HG02588 (cell line): Measurements from ENCODE around the gene SH3RF3.

Experiments used
- ATAC-seq: cut with Tn5 transposase; IDR thresholded peaks from one replicate; pipeline ENCODE4 v1.9.1; 2021; ENCODE audit warnings: mild to moderate bottlenecking, moderate library complexity; ENCODE audit not compliant: unreplicated experiment

Gene SH3RF3

GRCh38 chr2:109297566-109298490 lies 168.8 kb downstream of the SH3RF3 start:
- no peak for ATAC-seq

- ATAC-seq = no peak
Observed at GRCh38 chr2:109298851-109299250, 169.8 kb downstream of the SH3RF3 start.

- no peak for ATAC-seq
Observed at GRCh38 chr2:109299536-109299935, 170.5 kb downstream of the SH3RF3 start.

GRCh38 chr2:109300582-109300981 lies 171.6 kb downstream of the SH3RF3 start:
- no peak for ATAC-seq

GRCh38 chr2:109301746-109302145 lies 172.7 kb downstream of the SH3RF3 start:
- no peak for ATAC-seq

- ATAC-seq = no peak
Observed at GRCh38 chr2:109302319-109302718, 173.3 kb downstream of the SH3RF3 start.

GRCh38 chr2:109304242-109304641 lies 175.2 kb downstream of the SH3RF3 start:
- ATAC-seq = no peak

GRCh38 chr2:109304731-109305470 lies 175.9 kb downstream of the SH3RF3 start:
- ATAC-seq = no peak

GRCh38 chr2:109305490-109306167 lies 176.6 kb downstream of the SH3RF3 start:
- ATAC-seq = no peak

GRCh38 chr2:109306190-109306589 lies 177.2 kb downstream of the SH3RF3 start:
- no peak for ATAC-seq

GRCh38 chr2:109311771-109312170 lies 182.8 kb downstream of the SH3RF3 start:
- no peak for ATAC-seq

GRCh38 chr2:109312902-109313301 lies 183.9 kb downstream of the SH3RF3 start:
- ATAC-seq = no peak

GRCh38 chr2:109313343-109313742 lies 184.3 kb downstream of the SH3RF3 start:
- ATAC-seq = no peak

GRCh38 chr2:109316091-109316490 lies 187.1 kb downstream of the SH3RF3 start:
- ATAC-seq = no peak

GRCh38 chr2:109317471-109318095 lies 188.6 kb downstream of the SH3RF3 start:
- no peak for ATAC-seq

GRCh38 chr2:109318150-109318948 lies 189.3 kb downstream of the SH3RF3 start:
- no peak for ATAC-seq

GRCh38 chr2:109318949-109319342 lies 189.9 kb downstream of the SH3RF3 start:
- ATAC-seq = no peak

GRCh38 chr2:109320195-109320922 lies 191.4 kb downstream of the SH3RF3 start:
- no peak for ATAC-seq

- no peak for ATAC-seq
Observed at GRCh38 chr2:109321570-109321969, 192.6 kb downstream of the SH3RF3 start.
